Fibroblast of lung (primary cell): ENCODE results near the gene AMACR.

Experiments used
- CTCF ChIP-seq, 2 donors: IDR thresholded peaks in 1 of 2; conservative IDR thresholded peaks in 1 of 2; 1 replicate in 1 of 2; 2 replicates in 1 of 2; pipeline ENCODE4 v1.5.1; 2011 to 2012; ENCODE audit warnings: low read length in 2 of 2, control low read depth in 1 of 2, inconsistent platforms in 1 of 2, low read depth in 1 of 2, mild to moderate bottlenecking in 1 of 2
- EZH2 ChIP-seq: IDR thresholded peaks from 2 replicates; pipeline ENCODE4 v1.5.1; 2012; ENCODE audit warnings: low read length, control low read depth, mild to moderate bottlenecking; ENCODE audit errors: missing control alignments

- no peak for TF ChIP-seq CTCF (conservative IDR thresholded peaks at IDR 0.05 in 1 of 2, IDR thresholded peaks at IDR 0.05 in 1 of 2; ENCODE audit: low read depth in 1 of 2, low read length in 2 of 2)
- TF ChIP-seq EZH2 = no peak
Measured at GRCh38 chr5:34037726-34038125, 29.9 kb upstream of the AMACR start.
